NB4 (cell line): Measurements from ENCODE around the gene SRD5A2.

Experiments
- MYC ChIP-seq: IDR thresholded peaks from 2 replicates; pipeline ENCODE4 v1.6.1; 2011; ENCODE audit warnings: low read depth, low read length
- POLR2A ChIP-seq: IDR thresholded peaks from 2 replicates; pipeline ENCODE4 v1.6.1; 2011; ENCODE audit warnings: mild to moderate bottlenecking; ENCODE audit not compliant: insufficient read length; ENCODE audit errors: extremely low read depth
- TF ChIP-seq, protein P1 (sequence below): IDR thresholded peaks from one replicate; pipeline ENCODE4 v1.5.1; 2012; ENCODE audit warnings: low read depth, low read length
- TF ChIP-seq, protein P2 (sequence below): IDR thresholded peaks from 2 replicates; pipeline ENCODE4 v1.6.1; 2011; ENCODE audit warnings: low read depth, low read length

DNA sequence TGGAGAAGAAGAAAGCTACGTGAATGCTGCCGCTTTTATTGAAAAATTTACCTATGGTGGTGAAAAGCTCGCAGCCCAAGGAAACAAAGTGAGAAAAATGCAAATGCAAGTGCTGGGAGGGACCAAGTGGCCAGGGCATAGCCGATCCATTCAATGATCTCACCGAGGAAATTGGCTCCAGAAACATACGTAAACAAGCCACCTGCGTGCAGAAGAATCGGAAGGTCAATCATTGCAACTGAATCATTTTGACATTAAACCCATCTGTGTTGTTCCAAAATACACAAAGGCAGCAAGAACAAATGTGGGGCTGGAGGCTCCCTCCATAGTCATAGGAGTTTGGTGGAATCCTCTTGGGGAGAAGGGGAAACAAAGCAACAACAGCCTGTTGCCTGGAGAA, 51.5 kb downstream of the SRD5A2 start:
- TF ChIP-seq, protein P1, sequence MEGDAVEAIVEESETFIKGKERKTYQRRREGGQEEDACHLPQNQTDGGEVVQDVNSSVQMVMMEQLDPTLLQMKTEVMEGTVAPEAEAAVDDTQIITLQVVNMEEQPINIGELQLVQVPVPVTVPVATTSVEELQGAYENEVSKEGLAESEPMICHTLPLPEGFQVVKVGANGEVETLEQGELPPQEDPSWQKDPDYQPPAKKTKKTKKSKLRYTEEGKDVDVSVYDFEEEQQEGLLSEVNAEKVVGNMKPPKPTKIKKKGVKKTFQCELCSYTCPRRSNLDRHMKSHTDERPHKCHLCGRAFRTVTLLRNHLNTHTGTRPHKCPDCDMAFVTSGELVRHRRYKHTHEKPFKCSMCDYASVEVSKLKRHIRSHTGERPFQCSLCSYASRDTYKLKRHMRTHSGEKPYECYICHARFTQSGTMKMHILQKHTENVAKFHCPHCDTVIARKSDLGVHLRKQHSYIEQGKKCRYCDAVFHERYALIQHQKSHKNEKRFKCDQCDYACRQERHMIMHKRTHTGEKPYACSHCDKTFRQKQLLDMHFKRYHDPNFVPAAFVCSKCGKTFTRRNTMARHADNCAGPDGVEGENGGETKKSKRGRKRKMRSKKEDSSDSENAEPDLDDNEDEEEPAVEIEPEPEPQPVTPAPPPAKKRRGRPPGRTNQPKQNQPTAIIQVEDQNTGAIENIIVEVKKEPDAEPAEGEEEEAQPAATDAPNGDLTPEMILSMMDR, result no peak
- TF ChIP-seq MYC, result no peak
- TF ChIP-seq POLR2A, result no peak
- TF ChIP-seq, protein P2, sequence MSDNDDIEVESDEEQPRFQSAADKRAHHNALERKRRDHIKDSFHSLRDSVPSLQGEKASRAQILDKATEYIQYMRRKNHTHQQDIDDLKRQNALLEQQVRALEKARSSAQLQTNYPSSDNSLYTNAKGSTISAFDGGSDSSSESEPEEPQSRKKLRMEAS, result no peak
